ENCODE measurements around the gene ABHD1.
A peak's percentile ranks its signal among the peaks of the same experiment; 100 is the strongest.
"Not testable (repeated sequence)": the region's sequence is repeated elsewhere in the genome, so short reads cannot be mapped to it uniquely, and the experiment has no call there.

The ABHD1 gene

GRCh38 chr2:27117995-27118524, 5.6 kb upstream of the ABHD1 start:
- no peak for DNase-seq (ENCODE audit: low read depth)
- peak overlapping the region; percentile 50 for H3K4me3 ChIP-seq (ENCODE audit: low read length)

GRCh38 chr2:27118525-27119329, 4.9 kb upstream of the ABHD1 start, which contains the start of gene CGREF1:
CGREF1 (minus strand) TSS chr2:27119128; CDS start chr2:27104366, 14,762 bp downstream.
- no peak for TF ChIP-seq CTCF (conservative IDR thresholded peaks at IDR 0.05; ENCODE audit: low read depth, low read length)
- DNase-seq (ENCODE audit: low read depth): no peak
- peak within 1 kb of the TSS; percentile 50 for H3K4me3 ChIP-seq (ENCODE audit: low read length)

More at GRCh38 chr2:27117995-27118524, 5.6 kb upstream of the ABHD1 start:
- no peak for TF ChIP-seq CTCF (conservative IDR thresholded peaks at IDR 0.05; ENCODE audit: low read depth, low read length)

DNA sequence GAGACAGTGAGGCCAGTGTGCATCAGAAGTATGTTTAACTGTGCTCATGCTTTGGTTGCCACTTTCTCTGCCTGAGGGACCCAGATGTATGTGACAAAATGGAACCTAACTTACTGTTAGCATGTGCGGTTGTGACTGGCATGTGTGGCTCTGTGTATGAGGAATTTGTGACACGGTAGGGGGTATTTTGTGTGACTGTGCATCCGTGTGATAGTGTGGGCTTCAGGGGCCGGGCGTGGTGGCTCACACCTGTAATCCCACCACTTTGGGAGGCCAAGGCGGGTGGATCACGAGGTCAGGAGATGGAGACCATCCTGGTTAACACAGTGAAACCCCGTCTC, 4.3 kb upstream of the ABHD1 start:
- H3K4me3 ChIP-seq (ENCODE audit: low read length): peak overlapping the region; percentile 46
- not testable (repeated sequence) for DNase-seq (ENCODE audit: low read depth)

- H3K4me3 ChIP-seq (ENCODE audit: low read length): no peak overlapping the region
- no peak for TF ChIP-seq CTCF (conservative IDR thresholded peaks at IDR 0.05; ENCODE audit: low read depth, low read length)
- no peak for DNase-seq (ENCODE audit: low read depth)
Observed at GRCh38 chr2:27121906-27122305, 1.7 kb upstream of the ABHD1 start.

- no peak overlapping the region for H3K4me3 ChIP-seq (ENCODE audit: low read length)
- no peak for TF ChIP-seq CTCF (conservative IDR thresholded peaks at IDR 0.05; ENCODE audit: low read depth, low read length)
- DNase-seq (ENCODE audit: low read depth): no peak
Observed at GRCh38 chr2:27122791-27123190, 824 bp upstream of the ABHD1 start.

DNA sequence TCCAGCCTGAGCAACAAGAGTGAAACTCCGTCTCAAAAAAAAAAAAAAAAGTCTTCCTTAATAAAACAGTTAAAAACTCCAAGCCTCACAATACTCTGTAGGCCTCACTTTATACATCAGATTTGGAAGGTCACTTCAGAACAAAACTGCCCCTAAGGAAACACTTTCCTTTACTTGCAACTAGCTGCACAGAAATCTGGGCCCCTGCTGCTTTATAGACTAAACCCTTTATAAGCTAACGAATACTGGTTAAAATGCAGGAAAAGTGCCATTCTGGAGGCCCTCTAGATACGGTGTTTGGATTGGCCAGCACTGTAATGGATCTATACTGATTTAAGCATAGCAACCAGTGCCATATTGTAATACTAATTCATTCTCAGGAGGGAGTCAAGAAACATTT, 1.5 kb downstream of the ABHD1 start:
- no peak overlapping the region for H3K4me3 ChIP-seq (ENCODE audit: low read length)
- DNase-seq (ENCODE audit: low read depth): no peak
- TF ChIP-seq CTCF (conservative IDR thresholded peaks at IDR 0.05; ENCODE audit: low read depth, low read length): no peak

DNA sequence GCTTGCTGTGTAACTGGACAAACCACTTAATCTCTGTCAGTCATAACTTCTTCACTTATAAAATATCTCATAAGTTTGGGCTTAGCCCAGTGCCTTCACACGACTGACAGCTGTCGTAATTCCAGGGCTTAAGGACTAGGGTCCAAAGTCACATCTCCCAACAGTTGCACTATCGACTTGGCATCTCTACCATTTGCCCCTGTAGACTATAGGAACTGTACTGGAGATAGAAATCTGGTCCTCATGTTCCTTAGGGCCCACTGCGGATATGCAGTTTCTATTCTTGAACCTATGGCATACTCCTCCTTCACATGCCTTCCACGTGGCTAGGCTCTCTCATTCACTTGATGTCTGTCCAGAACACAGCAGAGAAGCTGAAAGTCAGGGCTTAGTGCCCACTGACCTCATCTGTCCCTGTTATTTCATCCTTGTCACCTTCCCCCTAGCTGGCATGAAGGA, 2.7 kb downstream of the ABHD1 start:
- no peak for TF ChIP-seq CTCF (conservative IDR thresholded peaks at IDR 0.05; ENCODE audit: low read depth, low read length)
- no peak for DNase-seq (ENCODE audit: low read depth)
- no peak overlapping the region for H3K4me3 ChIP-seq (ENCODE audit: low read length)

All from retinal pigment epithelial cell (primary cell).